Heart left ventricle (tissue), 16 donors: ENCODE data around the gene PSMD9. TPM values are rescaled to one million over a fixed set of nuclear protein-coding genes. Genes with fewer than 3 reads are reported as not detected.

ENCODE experiments used
- ATAC-seq, 4 donors: fragments of 200-7000 bp; cut with Tn5 transposase; one replicate each; pipeline ENCODE4 v1.9.1; 2020 to 2022; ENCODE audit warnings: moderate library complexity in 4 of 4, mild to moderate bottlenecking in 3 of 4, moderate number of reproducible peaks in 1 of 4
- DNase-seq, 5 donors: peaks; one replicate each; pipeline ENCODE4 v3.0.0-alpha.2; 2020
- H3K27ac ChIP-seq, 12 donors: fragments of 200-600 bp; sonication (generic) in 4 of 12; one replicate each; pipeline versions ENCODE4 v1.5.0 to v1.8.0; 2016 to 2022; ENCODE audit warnings: mild to moderate bottlenecking in 2 of 12
- H3K27me3 ChIP-seq, 9 donors: fragments of 200-600 bp; sonication (generic) in 2 of 9; one replicate each; pipeline versions ENCODE4 v1.5.1 to v1.8.0; 2016 to 2022; ENCODE audit warnings: mild to moderate bottlenecking in 3 of 9
- H3K36me3 ChIP-seq, 9 donors: fragments of 200-600 bp; sonication (generic) in 2 of 9; one replicate each; pipeline versions ENCODE4 v1.5.0 to v1.8.0; 2018 to 2022; ENCODE audit warnings: mild to moderate bottlenecking in 2 of 9
- H3K4me1 ChIP-seq, 12 donors: fragments of 200-600 bp; sonication (generic) in 4 of 12; one replicate each; pipeline versions ENCODE4 v1.5.0 to v1.8.0; 2016 to 2022; ENCODE audit warnings: mild to moderate bottlenecking in 3 of 12
- H3K4me3 ChIP-seq, 12 donors: fragments of 200-600 bp; sonication (generic) in 4 of 12; one replicate each; pipeline versions ENCODE4 v1.5.0 to v1.8.0; 2017 to 2022; ENCODE audit warnings: mild to moderate bottlenecking in 9 of 12, moderate library complexity in 4 of 12
- H3K9me3 ChIP-seq, 12 donors: fragments of 200-600 bp; sonication (generic) in 4 of 12; one replicate each; pipeline versions ENCODE4 v1.5.0 to v1.8.0; 2016 to 2022; ENCODE audit warnings: mild to moderate bottlenecking in 1 of 12
- CTCF ChIP-seq, 12 donors: fragments of 200-600 bp; sonication (generic) in 4 of 12; IDR thresholded peaks; one replicate each; pipeline versions ENCODE4 v1.5.0 to v1.8.0; 2018 to 2022; ENCODE audit warnings: antibody characterized with exemption in 12 of 12, mild to moderate bottlenecking in 5 of 12
- POLR2A ChIP-seq, 2 donors: fragments of 450-650 bp; IDR thresholded peaks; one replicate each; pipeline ENCODE4 v1.6.1; 2017; ENCODE audit warnings: antibody characterized with exemption in 2 of 2, mild to moderate bottlenecking in 2 of 2, moderate library complexity in 2 of 2
- WGBS, 4 donors: extraction: QIAGEN DNeasy Blood & Tissue Kit in 2 of 4; methylation state at CpG; one replicate each; pipeline versions ENCODE4 v1.1.5 to v1.1.7; 2013 to 2018; 5-methylcytosine and 5-hydroxymethylcytosine counted together
- intact Hi-C, 10 donors: fragments of 100-400 bp; cut with DNase I; formaldehyde crosslinking; loops; one replicate each; pipeline versions ENCODE4 v1.11.1 to v1.14.2; 2022
- polyA plus RNA-seq, 2 donors: library from polyadenylated mRNA; stranded (reverse); fragments of 200-250 nt; gene quantifications; one replicate each; pipeline ENCODE4 v1.2.3, GENCODE V29; 2013
- total RNA-seq, 9 donors: library from RNA; depleted of rRNA in 2 of 9; stranded (reverse); fragments of >200 nt in 2 of 9; fragmentation: NEBNext Ultra II Directional in 3 of 9; extraction: Animal tissue kit (Norgen Biotek cat#: 25700) in 3 of 9; gene quantifications; one replicate each; pipeline versions ENCODE4 v1.1.0 to v1.2.4, GENCODE V29; 2016 to 2023
- donor health status: ischemic (EF 13 %, LVEDD 7.1; RV severe dilation, severe dysfunction).
- donor health status: healthy with polysubstance abuse.
- donor health status: DM: no; HTN: yes; CAD: no.
- donor health status: DM: no; HTN: no; CAD: no.
- donor health status: ischemic (EF 25% LVEDD 6.9; RV normal size, moderate dysfunction).
- donor health status: ischemic (EF 25% LVEDD 5.7; RV mildly dilated, moderate dysfunction).
- donor health status: healthy.
- donor health status: DM: yes; HTN: yes; CAD: no.
- donor health status: ischemic (EF 35%, LVEDD 5.7; RV mildly dilated, moderate dysfunction).
- donor health status: nonischemic (EF 11% LVEDD 7.7; RV severe dilation, severe dysfunction).
- donor health status: DM: yes; HTN: yes; CAD: no.
- donor health status: PGD.
- donor health status: ischemic (EF 29% LVEDD 5.4; RV normal size, mild dysfunction).
- donor health status: nonischemic (EF 23%, LVEDD 6.1; RV moderate dilation, normal function).

The PSMD9 gene
- total and polyA plus RNA-seq, 11 donors, result 24.8 to 133 (median 37.9) TPM

- ATAC-seq (no peak), DNase-seq (no peak)
- WGBS, 4 donors, result 92 to 95% (median 95%) methylated on average over 14 of the region's 14 CpGs
- Histone ChIP-seq H3K4me3 (no peak overlapping the region), H3K4me1 (peaks cover 0 to 5% (median 0%) of the 10 kb centered on the region in 12 donors), H3K27ac (no peak overlapping the region), H3K27me3 (no peaks in the 10 kb centered on the region), H3K36me3 (peaks cover 0 to 98% (median 91%) of the 10 kb centered on the region in 9 donors), H3K9me3 (no peaks in the 10 kb centered on the region)
- no peak for TF ChIP-seq POLR2A (IDR thresholded peaks at IDR 0.05)
- no peak for TF ChIP-seq CTCF (IDR thresholded peaks at IDR 0.05)
- intact Hi-C loops, result loop anchor here in 3 of 10 donors (10.0 kb wide), 2 partner anchors 213 to 293 kb away; partner anchors contain the start of gene B3GNT4 (in 1 of the 3)
Measured at GRCh38 chr12:121911824-121912585, 23.4 kb downstream of the PSMD9 start.

- H3K27me3 ChIP-seq, result no peaks in the 10 kb centered on the region
- no peak overlapping the region for H3K27ac ChIP-seq
- no peak overlapping the region for H3K4me3 ChIP-seq
- TF ChIP-seq CTCF (IDR thresholded peaks at IDR 0.05) (no peak), POLR2A (IDR thresholded peaks at IDR 0.05) (no peak)
- intact Hi-C loops, result loop anchor here in 9 of 10 donors (5.0 to 10.0 kb wide), 7 partner anchors 106 to 289 kb away; partner anchors contain the start of genes BCL7A (in 4 of the 9) and B3GNT4 (in 1 of the 9)
- DNase-seq, result no peak
- peaks cover 0 to 15% (median 5%) of the 10 kb centered on the region in 12 donors for H3K4me1 ChIP-seq
- peaks cover 0 to 69% (median 63%) of the 10 kb centered on the region in 9 donors for H3K36me3 ChIP-seq
- no peaks in the 10 kb centered on the region for H3K9me3 ChIP-seq
- ATAC-seq, result no peak
- WGBS, 4 donors, result 68 to 75% (median 72%) methylated on average over 5 of the region's 5 CpGs
Measured at GRCh38 chr12:121915841-121916321, 27.3 kb downstream of the PSMD9 start.

GRCh38 chr12:121916719-121917118 lies 28.1 kb downstream of the PSMD9 start:
- Histone ChIP-seq H3K27me3 (no peaks in the 10 kb centered on the region), H3K9me3 (no peaks in the 10 kb centered on the region), H3K4me1 (peaks cover 0 to 15% (median 5%) of the 10 kb centered on the region in 12 donors), H3K4me3 (no peak overlapping the region), H3K36me3 (peaks cover 0 to 60% (median 55%) of the 10 kb centered on the region in 9 donors), H3K27ac (peak overlapping the region in 1 of 12 donors; percentile 5)
- DNase-seq (peak in 1 of 5 donors; percentile 14), ATAC-seq (peak in 1 of 4 donors; percentile 21)
- intact Hi-C loops, result loop anchor here in 9 of 10 donors (5.0 to 10.0 kb wide), 7 partner anchors 106 to 288 kb away; partner anchors contain the start of genes BCL7A (in 4 of the 9) and B3GNT4 (in 1 of the 9)
- TF ChIP-seq CTCF (IDR thresholded peaks at IDR 0.05) (peak in 6 of 12 donors; percentile 15 to 49 (median 28)), POLR2A (IDR thresholded peaks at IDR 0.05) (no peak)
- WGBS, 4 donors, result 62 to 84% (median 74%) methylated on average over 7 of the region's 7 CpGs
